K562 (cell line): ENCODE measurements around the gene RIOK3. TPM values are rescaled to one million over a fixed set of nuclear protein-coding genes. Genes with fewer than 3 reads are reported as not detected.
A peak's percentile ranks its signal among the peaks of the same experiment; 100 is the strongest.

Source experiments
- GTF2E2 ChIP-seq: fragments of 200-800 bp; sonication (Bioruptor generic); IDR thresholded peaks from 2 replicates; pipeline ENCODE4 v1.6.1; 2016; ENCODE audit warnings: missing genetic modification characterization, missing compliant biosample characterization
- KLF1 ChIP-seq: fragments of 450-650 bp; IDR thresholded peaks from 2 replicates; pipeline ENCODE4 v1.6.1; 2016; ENCODE audit warnings: missing genetic modification characterization, missing compliant biosample characterization
- MAFG ChIP-seq: fragments of 450-650 bp; conservative IDR thresholded peaks from 2 replicates; pipeline ENCODE4 v1.6.1; 2016; ENCODE audit warnings: missing genetic modification characterization, missing compliant biosample characterization
- MAZ ChIP-seq, 2 experiments: fragments of 450-650 bp in 1 of 2; sonication (generic) in 1 of 2; formaldehyde crosslinking; IDR thresholded peaks in 1 of 2; conservative IDR thresholded peaks in 1 of 2; 2 replicates each; pipeline versions ENCODE4 v1.4.0 to v1.5.0; 2020; ENCODE audit warnings: mild to moderate bottlenecking in 1 of 2, missing genetic modification reagents in 1 of 2
- POLR2A ChIP-seq: fragments of 450-650 bp; conservative IDR thresholded peaks from 2 replicates; pipeline ENCODE4 v1.6.1; 2016
- RAD21 ChIP-seq, 2 experiments: fragments of 250-450 bp in 1 of 2; fragments of 450-650 bp in 1 of 2; sonication (Bioruptor Pico) in 1 of 2; formaldehyde crosslinking in 1 of 2; IDR thresholded peaks in 1 of 2; conservative IDR thresholded peaks in 1 of 2; 2 replicates each; pipeline versions ENCODE4 v1.4.0 to v1.8.0; 2020 to 2022; ENCODE audit warnings: mild to moderate bottlenecking in 2 of 2, moderate library complexity in 1 of 2
- RBM34 ChIP-seq: fragments of 200-400 bp; formaldehyde crosslinking; IDR thresholded peaks from 2 replicates; pipeline ENCODE4 v1.6.1; 2018; ENCODE audit warnings: low read length, borderline replicate concordance; ENCODE audit not compliant: insufficient read depth
- ZNF224 ChIP-seq: sonication (generic); formaldehyde crosslinking; IDR thresholded peaks from 2 replicates; pipeline ENCODE4 v1.8.0; 2022; ENCODE audit warnings: mild to moderate bottlenecking, missing genetic modification reagents
- polyA plus RNA-seq, 8 experiments: library from polyadenylated mRNA; depleted of rRNA in 4 of 8; stranded (reverse) in 5 of 8; unstranded in 3 of 8; fragments of >200 nt; fragmentation: Nextera tagmentation in 2 of 8; fragmentation: Illumina TruSeq in 1 of 8; extraction: Ambion mirVana in 2 of 8; extraction: Trizol in 1 of 8; gene quantifications; 2 replicates each; pipeline versions ENCODE4 v1.2.1 to v1.2.3, GENCODE V29; 2011 to 2014; ENCODE audit warnings: inconsistent platforms in 1 of 8, missing spikeins in 1 of 8
- total RNA-seq, 7 experiments: library from RNA; depleted of rRNA in 6 of 7; stranded (reverse); fragments of >200 nt in 6 of 7; fragmentation: Illumina TruSeq in 2 of 7; extraction: Trizol in 2 of 7; gene quantifications; 2 replicates each; pipeline versions ENCODE4 v1.2.1 to v1.2.3, GENCODE V29; 2011 to 2021; ENCODE audit warnings: low replicate concordance in 1 of 7
- TF ChIP-seq, protein P1 (sequence below): fragments of 200-800 bp; sonication (Bioruptor generic); IDR thresholded peaks from 2 replicates; pipeline ENCODE4 v1.6.1; 2016; ENCODE audit warnings: missing genetic modification characterization, missing compliant biosample characterization
- TF ChIP-seq, protein P2 (sequence below): IDR thresholded peaks from 3 replicates; pipeline ENCODE4 v1.6.1; 2011; ENCODE audit warnings: borderline replicate concordance, mild to moderate bottlenecking; ENCODE audit not compliant: insufficient read length, insufficient read depth
- TF ChIP-seq, protein P3 (sequence below), 2 experiments: fragments of 450-650 bp; IDR thresholded peaks; 2 replicates each; pipeline ENCODE4 v1.6.1; 2018; ENCODE audit warnings: mild to moderate bottlenecking in 2 of 2, low read depth in 1 of 2; ENCODE audit not compliant: partially characterized antibody in 2 of 2
- TF ChIP-seq, protein P4 (sequence below), 2 experiments: fragments of 450-650 bp in 1 of 2; sonication (generic) in 1 of 2; formaldehyde crosslinking in 1 of 2; IDR thresholded peaks in 1 of 2; conservative IDR thresholded peaks in 1 of 2; 2 replicates each; pipeline versions ENCODE4 v1.6.1 to v1.8.1; 2016 to 2023; ENCODE audit warnings: mild to moderate bottlenecking in 2 of 2, moderate library complexity in 2 of 2, inconsistent platforms in 1 of 2, missing genetic modification reagents in 1 of 2

The RIOK3 gene
- total and polyA plus RNA-seq, 9 of the 15 experiments (the other 6 are each of a cell fraction or from before 2014, with no cell fraction given): 21.4 to 89.5 (median 62.9) TPM

DNA sequence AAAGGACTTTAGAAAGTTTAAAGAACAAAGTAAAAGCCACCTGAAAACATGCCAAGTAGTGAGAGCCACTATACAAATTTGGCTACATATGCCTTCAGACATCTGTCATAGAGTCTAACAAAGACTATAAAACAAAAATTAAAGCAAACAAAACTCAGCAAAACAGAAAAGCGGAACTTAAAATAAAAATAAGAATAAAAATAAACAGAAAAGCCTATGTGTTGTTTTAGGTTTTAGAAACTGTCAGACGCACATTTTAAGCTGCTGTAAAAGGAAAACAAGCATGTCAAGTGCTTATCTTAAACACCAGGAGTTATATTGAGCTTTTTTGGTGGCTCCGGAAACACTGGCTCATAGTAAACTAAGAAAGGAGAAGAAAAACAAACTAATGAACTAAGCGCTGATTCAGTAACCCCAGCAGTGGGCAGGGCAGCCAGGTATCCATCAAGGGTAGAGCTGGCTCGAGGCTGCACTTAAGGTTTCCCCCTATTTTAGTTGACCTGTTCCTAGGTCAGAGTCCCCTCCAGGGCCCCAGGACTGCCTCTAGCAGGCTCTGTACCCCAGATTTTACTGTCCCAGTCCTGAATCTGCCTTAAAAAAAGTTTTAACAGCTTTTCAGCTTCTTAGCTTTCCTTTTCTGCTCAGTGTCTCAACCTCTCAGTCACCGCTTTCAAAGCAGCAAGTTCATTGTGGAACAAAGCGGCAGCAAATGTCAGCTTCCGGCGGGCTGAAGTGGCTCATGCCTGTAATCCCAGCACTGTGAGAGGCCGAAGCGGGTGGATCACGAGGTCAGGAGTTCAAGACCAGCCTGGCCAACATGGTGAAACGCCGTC lies 34.9 kb downstream of the RIOK3 start (continued):
- TF ChIP-seq KLF1 (tag): no peak
- TF ChIP-seq, protein P1, sequence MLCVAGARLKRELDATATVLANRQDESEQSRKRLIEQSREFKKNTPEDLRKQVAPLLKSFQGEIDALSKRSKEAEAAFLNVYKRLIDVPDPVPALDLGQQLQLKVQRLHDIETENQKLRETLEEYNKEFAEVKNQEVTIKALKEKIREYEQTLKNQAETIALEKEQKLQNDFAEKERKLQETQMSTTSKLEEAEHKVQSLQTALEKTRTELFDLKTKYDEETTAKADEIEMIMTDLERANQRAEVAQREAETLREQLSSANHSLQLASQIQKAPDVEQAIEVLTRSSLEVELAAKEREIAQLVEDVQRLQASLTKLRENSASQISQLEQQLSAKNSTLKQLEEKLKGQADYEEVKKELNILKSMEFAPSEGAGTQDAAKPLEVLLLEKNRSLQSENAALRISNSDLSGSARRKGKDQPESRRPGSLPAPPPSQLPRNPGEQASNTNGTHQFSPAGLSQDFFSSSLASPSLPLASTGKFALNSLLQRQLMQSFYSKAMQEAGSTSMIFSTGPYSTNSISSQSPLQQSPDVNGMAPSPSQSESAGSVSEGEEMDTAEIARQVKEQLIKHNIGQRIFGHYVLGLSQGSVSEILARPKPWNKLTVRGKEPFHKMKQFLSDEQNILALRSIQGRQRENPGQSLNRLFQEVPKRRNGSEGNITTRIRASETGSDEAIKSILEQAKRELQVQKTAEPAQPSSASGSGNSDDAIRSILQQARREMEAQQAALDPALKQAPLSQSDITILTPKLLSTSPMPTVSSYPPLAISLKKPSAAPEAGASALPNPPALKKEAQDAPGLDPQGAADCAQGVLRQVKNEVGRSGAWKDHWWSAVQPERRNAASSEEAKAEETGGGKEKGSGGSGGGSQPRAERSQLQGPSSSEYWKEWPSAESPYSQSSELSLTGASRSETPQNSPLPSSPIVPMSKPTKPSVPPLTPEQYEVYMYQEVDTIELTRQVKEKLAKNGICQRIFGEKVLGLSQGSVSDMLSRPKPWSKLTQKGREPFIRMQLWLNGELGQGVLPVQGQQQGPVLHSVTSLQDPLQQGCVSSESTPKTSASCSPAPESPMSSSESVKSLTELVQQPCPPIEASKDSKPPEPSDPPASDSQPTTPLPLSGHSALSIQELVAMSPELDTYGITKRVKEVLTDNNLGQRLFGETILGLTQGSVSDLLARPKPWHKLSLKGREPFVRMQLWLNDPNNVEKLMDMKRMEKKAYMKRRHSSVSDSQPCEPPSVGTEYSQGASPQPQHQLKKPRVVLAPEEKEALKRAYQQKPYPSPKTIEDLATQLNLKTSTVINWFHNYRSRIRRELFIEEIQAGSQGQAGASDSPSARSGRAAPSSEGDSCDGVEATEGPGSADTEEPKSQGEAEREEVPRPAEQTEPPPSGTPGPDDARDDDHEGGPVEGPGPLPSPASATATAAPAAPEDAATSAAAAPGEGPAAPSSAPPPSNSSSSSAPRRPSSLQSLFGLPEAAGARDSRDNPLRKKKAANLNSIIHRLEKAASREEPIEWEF: no peak
- 0 out of 2 replicates have a peak, but pooled peaks have one; percentile 56 for TF ChIP-seq GTF2E2
- TF ChIP-seq RAD21 (CRISPR knock-in tag; conservative IDR thresholded peaks at IDR 0.05 in 1 of 2, IDR thresholded peaks at IDR 0.05 in 1 of 2): peak in 1 of 2 experiments; percentile 14; a peak in 1 of 4 replicates
- no peak for TF ChIP-seq MAFG (tag)
- TF ChIP-seq POLR2A: peak; percentile 3; the same call in 1 of the 2 replicates
- TF ChIP-seq, protein P2, sequence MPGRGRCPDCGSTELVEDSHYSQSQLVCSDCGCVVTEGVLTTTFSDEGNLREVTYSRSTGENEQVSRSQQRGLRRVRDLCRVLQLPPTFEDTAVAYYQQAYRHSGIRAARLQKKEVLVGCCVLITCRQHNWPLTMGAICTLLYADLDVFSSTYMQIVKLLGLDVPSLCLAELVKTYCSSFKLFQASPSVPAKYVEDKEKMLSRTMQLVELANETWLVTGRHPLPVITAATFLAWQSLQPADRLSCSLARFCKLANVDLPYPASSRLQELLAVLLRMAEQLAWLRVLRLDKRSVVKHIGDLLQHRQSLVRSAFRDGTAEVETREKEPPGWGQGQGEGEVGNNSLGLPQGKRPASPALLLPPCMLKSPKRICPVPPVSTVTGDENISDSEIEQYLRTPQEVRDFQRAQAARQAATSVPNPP: no peak
- TF ChIP-seq, protein P3, sequence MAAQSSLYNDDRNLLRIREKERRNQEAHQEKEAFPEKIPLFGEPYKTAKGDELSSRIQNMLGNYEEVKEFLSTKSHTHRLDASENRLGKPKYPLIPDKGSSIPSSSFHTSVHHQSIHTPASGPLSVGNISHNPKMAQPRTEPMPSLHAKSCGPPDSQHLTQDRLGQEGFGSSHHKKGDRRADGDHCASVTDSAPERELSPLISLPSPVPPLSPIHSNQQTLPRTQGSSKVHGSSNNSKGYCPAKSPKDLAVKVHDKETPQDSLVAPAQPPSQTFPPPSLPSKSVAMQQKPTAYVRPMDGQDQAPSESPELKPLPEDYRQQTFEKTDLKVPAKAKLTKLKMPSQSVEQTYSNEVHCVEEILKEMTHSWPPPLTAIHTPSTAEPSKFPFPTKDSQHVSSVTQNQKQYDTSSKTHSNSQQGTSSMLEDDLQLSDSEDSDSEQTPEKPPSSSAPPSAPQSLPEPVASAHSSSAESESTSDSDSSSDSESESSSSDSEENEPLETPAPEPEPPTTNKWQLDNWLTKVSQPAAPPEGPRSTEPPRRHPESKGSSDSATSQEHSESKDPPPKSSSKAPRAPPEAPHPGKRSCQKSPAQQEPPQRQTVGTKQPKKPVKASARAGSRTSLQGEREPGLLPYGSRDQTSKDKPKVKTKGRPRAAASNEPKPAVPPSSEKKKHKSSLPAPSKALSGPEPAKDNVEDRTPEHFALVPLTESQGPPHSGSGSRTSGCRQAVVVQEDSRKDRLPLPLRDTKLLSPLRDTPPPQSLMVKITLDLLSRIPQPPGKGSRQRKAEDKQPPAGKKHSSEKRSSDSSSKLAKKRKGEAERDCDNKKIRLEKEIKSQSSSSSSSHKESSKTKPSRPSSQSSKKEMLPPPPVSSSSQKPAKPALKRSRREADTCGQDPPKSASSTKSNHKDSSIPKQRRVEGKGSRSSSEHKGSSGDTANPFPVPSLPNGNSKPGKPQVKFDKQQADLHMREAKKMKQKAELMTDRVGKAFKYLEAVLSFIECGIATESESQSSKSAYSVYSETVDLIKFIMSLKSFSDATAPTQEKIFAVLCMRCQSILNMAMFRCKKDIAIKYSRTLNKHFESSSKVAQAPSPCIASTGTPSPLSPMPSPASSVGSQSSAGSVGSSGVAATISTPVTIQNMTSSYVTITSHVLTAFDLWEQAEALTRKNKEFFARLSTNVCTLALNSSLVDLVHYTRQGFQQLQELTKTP (IDR thresholded peaks at IDR 0.05; ENCODE audit: low read depth in 1 of 2, partially characterized antibody in 2 of 2): peak in 1 of 2 experiments; percentile 25
- no peak for TF ChIP-seq RBM34
- TF ChIP-seq, protein P4, sequence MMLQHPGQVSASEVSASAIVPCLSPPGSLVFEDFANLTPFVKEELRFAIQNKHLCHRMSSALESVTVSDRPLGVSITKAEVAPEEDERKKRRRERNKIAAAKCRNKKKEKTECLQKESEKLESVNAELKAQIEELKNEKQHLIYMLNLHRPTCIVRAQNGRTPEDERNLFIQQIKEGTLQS (IDR thresholded peaks at IDR 0.05): peak; percentile 29; the same call in 1 of the 2 replicates
- TF ChIP-seq, protein P4 (CRISPR knock-in tag; conservative IDR thresholded peaks at IDR 0.05): no peak
- no peak for TF ChIP-seq ZNF224 (CRISPR knock-in tag)
- TF ChIP-seq MAZ (CRISPR knock-in tag; conservative IDR thresholded peaks at IDR 0.05 in 1 of 2, IDR thresholded peaks at IDR 0.05 in 1 of 2): 0 out of 4 replicates have a peak, but pooled peaks of 1 of the 2 experiments have one; percentile 33
